ENCODE results near the gene TMEM198. TPM values are rescaled to one million over a fixed set of nuclear protein-coding genes. Genes with fewer than 3 reads are reported as not detected.

The TMEM198 gene
- total RNA-seq, 6 experiments from 2014 or later, result 2.3 to 2.8 (median 2.7) TPM

GRCh38 chr2:219552382-219553167 is 8.7 kb downstream of the TMEM198 start:
- peak overlapping the region; percentile 84 for H3K4me3 Mint-ChIP-seq
- no peak overlapping the region for H3K27ac Mint-ChIP-seq
- H3K9me3 Mint-ChIP-seq, result no peaks in the 10 kb centered on the region
- H3K4me1 Mint-ChIP-seq (ENCODE audit: low read depth), result peaks cover 6% of the 10 kb centered on the region; the same call in 1 of the 2 replicates
- H3K36me3 Mint-ChIP-seq (ENCODE audit: low read depth), result no peaks in the 10 kb centered on the region
- no peak for TF ChIP-seq CTCF (IDR thresholded peaks at IDR 0.05)
- peak; percentile 48 for DNase-seq
- no peaks in the 10 kb centered on the region; the same call in none of the 2 replicates for H3K27me3 Mint-ChIP-seq (ENCODE audit: insufficient read depth)

GRCh38 chr2:219553168-219553417 is 9.3 kb downstream of the TMEM198 start:
- Mint-ChIP-seq H3K4me1 (ENCODE audit: low read depth) (peaks cover 6% of the 10 kb centered on the region; the same call in 1 of the 2 replicates), H3K27ac (no peak overlapping the region), H3K36me3 (ENCODE audit: low read depth) (no peaks in the 10 kb centered on the region), H3K9me3 (no peaks in the 10 kb centered on the region), H3K27me3 (ENCODE audit: insufficient read depth) (no peaks in the 10 kb centered on the region; the same call in none of the 2 replicates), H3K4me3 (peak overlapping the region; percentile 26; the same call in 1 of the 2 replicates)
- no peak for TF ChIP-seq CTCF (IDR thresholded peaks at IDR 0.05)
- DNase-seq, result no peak

GRCh38 chr2:219553463-219553963 is 9.7 kb downstream of the TMEM198 start:
- H3K27ac Mint-ChIP-seq, result no peak overlapping the region
- H3K4me3 Mint-ChIP-seq, result peak overlapping the region; percentile 26; the same call in 1 of the 2 replicates
- no peaks in the 10 kb centered on the region for H3K9me3 Mint-ChIP-seq
- no peaks in the 10 kb centered on the region for H3K36me3 Mint-ChIP-seq (ENCODE audit: low read depth)
- H3K4me1 Mint-ChIP-seq (ENCODE audit: low read depth), result peaks cover 6% of the 10 kb centered on the region; the same call in 1 of the 2 replicates
- DNase-seq, result no peak
- no peaks in the 10 kb centered on the region; the same call in none of the 2 replicates for H3K27me3 Mint-ChIP-seq (ENCODE audit: insufficient read depth)
- TF ChIP-seq CTCF (IDR thresholded peaks at IDR 0.05), result no peak

- peaks cover 6% of the 10 kb centered on the region for H3K4me1 Mint-ChIP-seq (ENCODE audit: low read depth)
- H3K4me3 Mint-ChIP-seq, result no peak overlapping the region
- no peak for DNase-seq
- H3K27ac Mint-ChIP-seq, result no peak overlapping the region
- H3K27me3 Mint-ChIP-seq (ENCODE audit: insufficient read depth), result no peaks in the 10 kb centered on the region; the same call in none of the 2 replicates
- no peaks in the 10 kb centered on the region for H3K9me3 Mint-ChIP-seq
- no peaks in the 10 kb centered on the region for H3K36me3 Mint-ChIP-seq (ENCODE audit: low read depth)
- TF ChIP-seq CTCF (IDR thresholded peaks at IDR 0.05), result no peak
These were observed 10.5 kb downstream of the TMEM198 start for GRCh38 chr2:219554350-219554749.

GRCh38 chr2:219555956-219556355 is 12.1 kb downstream of the TMEM198 start:
- H3K4me3 Mint-ChIP-seq, result no peak overlapping the region
- DNase-seq, result no peak
- H3K4me1 Mint-ChIP-seq (ENCODE audit: low read depth), result peaks cover 9% of the 10 kb centered on the region
- no peaks in the 10 kb centered on the region; the same call in none of the 2 replicates for H3K27me3 Mint-ChIP-seq (ENCODE audit: insufficient read depth)
- no peaks in the 10 kb centered on the region for H3K9me3 Mint-ChIP-seq
- H3K27ac Mint-ChIP-seq, result no peak overlapping the region
- H3K36me3 Mint-ChIP-seq (ENCODE audit: low read depth), result no peaks in the 10 kb centered on the region
- no peak for TF ChIP-seq CTCF (IDR thresholded peaks at IDR 0.05)

Measured in HFFc6 (cell line).